ENCODE data around the gene ELOVL6.
"Not testable (repeated sequence)": the region's sequence is repeated elsewhere in the genome, so short reads cannot be mapped to it uniquely, and the experiment has no call there.

Gene ELOVL6

GRCh38 chr4:110068248-110068647 lies 130.2 kb downstream of the ELOVL6 start:
- DNase-seq, result no peak

- no peak for DNase-seq
These were observed 133.5 kb downstream of the ELOVL6 start for GRCh38 chr4:110064934-110065333.

- no peak for DNase-seq
These were observed 134.1 kb downstream of the ELOVL6 start for GRCh38 chr4:110064295-110064694.

GRCh38 chr4:110062166-110062565 lies 136.2 kb downstream of the ELOVL6 start:
- DNase-seq, result no peak

- DNase-seq, result no peak
These were observed 137.3 kb downstream of the ELOVL6 start for GRCh38 chr4:110061076-110061475.

GRCh38 chr4:110059556-110060191 lies 138.7 kb downstream of the ELOVL6 start:
- DNase-seq, result peak; percentile 23

GRCh38 chr4:110058677-110059076 lies 139.7 kb downstream of the ELOVL6 start:
- no peak for DNase-seq

GRCh38 chr4:110055158-110055768 lies 143.2 kb downstream of the ELOVL6 start:
- no peak for DNase-seq

- peak; percentile 41 for DNase-seq
These were observed 148.2 kb downstream of the ELOVL6 start for GRCh38 chr4:110049951-110050925.

GRCh38 chr4:110046588-110047049 lies 151.8 kb downstream of the ELOVL6 start:
- peak; percentile 50 for DNase-seq

- peak; percentile 30 for DNase-seq
These were observed 155.6 kb downstream of the ELOVL6 start for GRCh38 chr4:110042545-110043517.

- DNase-seq, result no peak
These were observed 156.7 kb downstream of the ELOVL6 start for GRCh38 chr4:110041735-110042134.

GRCh38 chr4:110039164-110039563 lies 159.3 kb downstream of the ELOVL6 start:
- DNase-seq, result not testable (repeated sequence)

GRCh38 chr4:110034026-110034393 lies 164.4 kb downstream of the ELOVL6 start:
- DNase-seq, result no peak

- no peak for DNase-seq
These were observed 164.9 kb downstream of the ELOVL6 start for GRCh38 chr4:110033355-110034025.

- DNase-seq, result peak; percentile 20
These were observed 165.8 kb downstream of the ELOVL6 start for GRCh38 chr4:110032603-110033002.

- DNase-seq, result no peak
These were observed 172.7 kb downstream of the ELOVL6 start for GRCh38 chr4:110025718-110026117.

- no peak for DNase-seq
These were observed 173.4 kb downstream of the ELOVL6 start for GRCh38 chr4:110025056-110025455.

GRCh38 chr4:110022457-110022856 lies 176.0 kb downstream of the ELOVL6 start:
- DNase-seq, result no peak

GRCh38 chr4:110020646-110021443 lies 177.6 kb downstream of the ELOVL6 start:
- DNase-seq, result peak; percentile 38

- DNase-seq, result peak; percentile 67
These were observed 178.3 kb downstream of the ELOVL6 start for GRCh38 chr4:110020139-110020538.
